Testis (tissue), 3 donors: ENCODE data around the gene FAAH. TPM values are rescaled to one million over a fixed set of nuclear protein-coding genes. Genes with fewer than 3 reads are reported as not detected.

Experiments
- DNase-seq: peaks from one replicate; pipeline ENCODE4 v3.0.0-alpha.2; 2019
- H3K27ac ChIP-seq, 2 donors: fragments of 200-600 bp; sonication (generic); one replicate each; pipeline ENCODE4 v1.5.1; 2019
- H3K27me3 ChIP-seq: fragments of 200-600 bp; sonication (generic); one replicate; pipeline ENCODE4 v1.5.1; 2019
- H3K36me3 ChIP-seq: fragments of 200-600 bp; sonication (generic); one replicate; pipeline ENCODE4 v1.5.1; 2017; ENCODE audit warnings: low read depth; ENCODE audit errors: missing control alignments
- H3K4me1 ChIP-seq: fragments of 200-600 bp; sonication (generic); one replicate; pipeline ENCODE4 v1.5.1; 2019
- H3K4me3 ChIP-seq, 2 donors: fragments of 200-600 bp; sonication (generic); one replicate each; pipeline ENCODE4 v1.5.1; 2017 to 2019
- H3K9me3 ChIP-seq: fragments of 200-600 bp; sonication (generic); one replicate; pipeline ENCODE4 v1.5.1; 2017
- CTCF ChIP-seq, 3 experiments: fragments of 450-650 bp in 2 of 3; fragments of 200-600 bp in 1 of 3; sonication (generic) in 1 of 3; IDR thresholded peaks; one replicate each; pipeline ENCODE4 v1.5.1; 2016 to 2019; ENCODE audit warnings: antibody characterized with exemption in 3 of 3, mild to moderate bottlenecking in 2 of 3, moderate library complexity in 1 of 3
- POLR2A ChIP-seq: fragments of 450-650 bp; IDR thresholded peaks from one replicate; pipeline ENCODE4 v1.6.1; 2017; ENCODE audit warnings: antibody characterized with exemption, mild to moderate bottlenecking, moderate library complexity
- WGBS, 2 donors: methylation state at CpG; one replicate each; pipeline ENCODE4 v1.1.5; 2018; 5-methylcytosine and 5-hydroxymethylcytosine counted together
- intact Hi-C: fragments of 100-400 bp; cut with DNase I; formaldehyde crosslinking; loops from one replicate; pipeline ENCODE4 v1.15.1; 2023; ENCODE audit warnings: low total_unique reads
- polyA plus RNA-seq: library from polyadenylated mRNA; stranded (reverse); fragments of 350-450 nt; fragmentation: Illumina TruSeq; extraction: RNeasy Lipid Tissue Mini Kit (QIAGEN cat#74804); gene quantifications from one replicate; pipeline ENCODE4 v1.2.3, GENCODE V29; 2014; ENCODE audit warnings: low read depth, low replicate concordance; ENCODE audit not compliant: insufficient read depth
- total RNA-seq, 2 donors: library from RNA; depleted of rRNA; stranded (reverse); fragments of >200 nt; gene quantifications; one replicate each; pipeline ENCODE4 v1.2.3, GENCODE V29; 2016

Gene FAAH
- total and polyA plus RNA-seq, 3 donors from 2014 or later = 55.8 to 113 (median 72.0) TPM

DNA sequence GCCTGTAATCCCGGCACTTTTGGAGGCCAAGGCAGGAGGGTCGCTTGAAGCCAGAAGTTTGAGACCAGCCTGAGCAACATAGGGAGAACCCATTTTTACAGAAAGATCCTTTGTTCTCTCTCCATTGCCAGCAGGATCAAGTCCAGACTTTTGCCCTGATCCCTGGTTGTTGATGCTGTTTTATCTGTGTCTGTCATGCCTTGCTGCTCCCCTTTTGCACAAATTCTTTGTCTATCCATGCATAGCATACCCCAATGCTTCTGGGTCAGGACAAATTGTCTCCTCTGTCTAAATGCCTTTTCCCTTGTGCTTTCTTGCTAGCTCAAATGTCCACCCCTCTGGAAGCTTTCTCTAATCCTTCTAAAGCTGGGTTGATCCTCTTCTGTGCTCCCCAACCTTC lies 25.3 kb upstream of the FAAH start:
- H3K4me3 ChIP-seq = no peak overlapping the region
- no peaks in the 10 kb centered on the region for H3K36me3 ChIP-seq
- H3K27me3 ChIP-seq = no peaks in the 10 kb centered on the region
- H3K9me3 ChIP-seq = no peaks in the 10 kb centered on the region
- DNase-seq = no peak
- 92 to 100% methylated on average over 2 of the region's 2 CpGs for WGBS, 2 donors
- no peak overlapping the region for H3K27ac ChIP-seq
- no peaks in the 10 kb centered on the region for H3K4me1 ChIP-seq
- TF ChIP-seq POLR2A (no peak), CTCF (IDR thresholded peaks at IDR 0.05) (no peak)
- intact Hi-C loops = no loop called here

DNA sequence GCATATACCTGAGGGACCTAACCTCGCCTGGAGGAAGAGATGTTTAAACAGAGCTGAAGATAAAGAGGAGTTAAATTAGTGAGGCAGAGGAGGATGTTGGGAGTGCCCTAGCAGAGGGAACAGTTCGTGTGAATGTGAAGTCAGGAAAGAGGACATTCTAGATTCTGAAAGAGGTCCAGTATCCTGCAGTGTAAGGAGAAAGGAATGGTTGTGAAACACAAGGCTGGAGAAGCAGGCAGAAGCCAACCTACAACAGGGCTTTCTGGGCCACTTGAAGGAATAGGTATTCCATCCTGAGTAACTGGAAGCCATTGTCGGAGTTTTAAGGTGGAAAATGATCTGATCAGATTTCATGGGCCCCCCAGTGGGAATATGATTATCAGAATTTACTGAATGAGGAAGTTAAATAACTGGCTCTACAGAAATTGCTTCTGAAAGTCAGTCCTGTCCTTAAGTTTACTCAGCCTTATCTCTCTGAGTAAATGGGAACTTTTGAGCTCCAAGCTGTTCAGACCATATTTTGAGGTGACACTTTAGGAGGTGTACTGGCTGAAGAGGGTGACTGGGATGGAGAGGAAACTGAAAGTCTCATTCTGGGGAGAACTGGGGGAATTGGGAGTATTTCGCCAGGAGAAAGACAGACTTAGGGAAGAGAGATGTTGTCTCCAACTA lies 24.4 kb upstream of the FAAH start:
- H3K27me3 ChIP-seq = no peaks in the 10 kb centered on the region
- H3K4me3 ChIP-seq = no peak overlapping the region
- H3K36me3 ChIP-seq = no peaks in the 10 kb centered on the region
- no peaks in the 10 kb centered on the region for H3K4me1 ChIP-seq
- TF ChIP-seq POLR2A (no peak), CTCF (IDR thresholded peaks at IDR 0.05) (no peak)
- no peaks in the 10 kb centered on the region for H3K9me3 ChIP-seq
- 77 to 82% methylated on average over 4 of the region's 4 CpGs for WGBS, 2 donors
- DNase-seq = no peak
- H3K27ac ChIP-seq = no peak overlapping the region
- intact Hi-C loops = no loop called here

DNA sequence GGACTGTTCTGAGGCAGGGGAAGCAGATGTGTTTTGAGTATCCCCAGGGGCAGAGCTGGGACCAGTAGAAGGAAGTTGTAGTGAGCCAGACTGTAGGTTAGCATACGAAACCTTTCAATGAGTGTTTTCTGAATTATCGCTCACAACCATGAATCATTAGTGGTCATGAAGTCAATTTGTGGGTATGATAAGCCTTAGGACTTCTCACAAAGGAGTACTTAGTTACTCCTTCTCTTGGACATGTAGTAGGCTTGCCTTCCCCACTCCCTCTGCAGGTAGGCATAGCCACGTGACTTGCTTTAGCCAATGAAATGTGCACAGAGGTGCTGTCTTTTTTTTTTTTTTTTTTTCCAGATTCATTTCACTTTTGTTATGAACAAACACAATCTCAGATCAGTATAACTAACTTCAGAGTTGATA lies 23.9 kb upstream of the FAAH start:
- intact Hi-C loops = no loop called here
- Histone ChIP-seq H3K36me3 (no peaks in the 10 kb centered on the region), H3K4me3 (no peak overlapping the region), H3K27ac (no peak overlapping the region), H3K4me1 (no peaks in the 10 kb centered on the region), H3K27me3 (no peaks in the 10 kb centered on the region), H3K9me3 (no peaks in the 10 kb centered on the region)
- TF ChIP-seq POLR2A = no peak
- TF ChIP-seq CTCF (IDR thresholded peaks at IDR 0.05) = no peak
- no peak for DNase-seq
- 76 to 88% methylated on average over 3 of the region's 3 CpGs for WGBS, 2 donors

DNA sequence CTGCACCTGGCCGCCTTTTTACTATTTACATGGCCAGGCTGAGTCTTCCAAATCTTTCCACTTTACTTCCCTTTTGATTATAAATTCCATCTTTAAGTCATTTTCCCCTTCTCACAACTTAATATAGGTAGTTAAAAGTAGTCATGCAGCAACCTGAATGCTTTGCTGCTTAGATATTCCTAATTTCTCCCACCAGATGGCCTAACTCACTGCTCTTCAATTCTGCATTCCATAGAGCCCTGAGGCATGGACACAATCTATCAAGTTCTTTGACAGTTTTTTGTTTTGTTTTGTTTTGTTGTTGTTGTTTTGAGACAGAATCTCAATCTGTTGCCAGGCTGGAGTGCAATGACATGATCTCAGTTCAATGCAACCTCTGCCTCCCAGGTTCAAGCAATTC lies 21.7 kb upstream of the FAAH start:
- no peak for DNase-seq
- H3K36me3 ChIP-seq = no peaks in the 10 kb centered on the region
- no peaks in the 10 kb centered on the region for H3K4me1 ChIP-seq
- H3K27me3 ChIP-seq = no peaks in the 10 kb centered on the region
- TF ChIP-seq POLR2A (no peak), CTCF (IDR thresholded peaks at IDR 0.05) (no peak)
- H3K4me3 ChIP-seq = no peak overlapping the region
- 89 to 100% methylated on average over 1 of the region's 1 CpG for WGBS, 2 donors
- no peaks in the 10 kb centered on the region for H3K9me3 ChIP-seq
- intact Hi-C loops = no loop called here
- no peak overlapping the region for H3K27ac ChIP-seq

DNA sequence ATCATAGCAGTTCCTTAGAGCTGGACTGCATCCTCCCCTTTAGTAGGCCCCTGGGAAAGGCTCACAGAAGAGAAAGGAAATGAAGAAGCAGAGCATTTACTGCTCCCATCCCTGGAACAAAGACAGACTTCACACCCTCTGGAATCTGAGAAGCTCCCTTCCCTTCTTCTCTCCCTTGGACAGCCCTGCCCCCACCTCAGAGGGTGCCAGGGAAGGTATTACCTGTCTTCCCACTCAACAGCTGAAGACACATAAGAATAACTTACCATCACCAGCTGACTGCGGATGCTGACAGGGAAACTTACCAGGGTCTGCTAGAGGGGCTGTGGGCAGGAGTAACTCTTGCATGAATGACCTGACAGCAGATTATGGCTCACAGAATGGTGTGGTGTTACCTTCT lies 14.1 kb upstream of the FAAH start:
- no peak overlapping the region for H3K27ac ChIP-seq
- WGBS, 2 donors = 88 to 94% methylated on average over 1 of the region's 1 CpG
- no peaks in the 10 kb centered on the region for H3K4me1 ChIP-seq
- TF ChIP-seq POLR2A = no peak
- no peak for TF ChIP-seq CTCF (IDR thresholded peaks at IDR 0.05)
- H3K27me3 ChIP-seq = no peaks in the 10 kb centered on the region
- no peak for DNase-seq
- intact Hi-C loops = no loop called here
- H3K36me3 ChIP-seq = no peaks in the 10 kb centered on the region
- no peak overlapping the region for H3K4me3 ChIP-seq
- no peaks in the 10 kb centered on the region for H3K9me3 ChIP-seq
